A549 (cell line): ENCODE results near the gene CHTOP. TPM values are rescaled to one million over a fixed set of nuclear protein-coding genes. Genes with fewer than 3 reads are reported as not detected.

Experiments used
- BCL3 ChIP-seq: fragments of >200 bp; sonication (Bioruptor Twin); formaldehyde crosslinking; IDR thresholded peaks from 3 replicates; pipeline ENCODE4 v1.6.1; 2016
- CBX8 ChIP-seq: fragments of 200-600 bp; sonication (generic); IDR thresholded peaks from 2 replicates; pipeline ENCODE4 v1.6.1; 2016
- CHD2 ChIP-seq: fragments of 150-350 bp; IDR thresholded peaks from 2 replicates; pipeline ENCODE4 v1.6.1; 2014; ENCODE audit warnings: low read length; ENCODE audit not compliant: partially characterized antibody
- CHD4 ChIP-seq: fragments of 200-600 bp; sonication (generic); IDR thresholded peaks from 2 replicates; pipeline ENCODE4 v1.6.1; 2016; ENCODE audit warnings: antibody characterized with exemption, mild to moderate bottlenecking, borderline replicate concordance
- CTCF ChIP-seq: fragments of >200 bp; sonication (Bioruptor Twin); formaldehyde crosslinking; IDR thresholded peaks from 3 replicates; pipeline ENCODE4 v1.5.1; 2016
- EP300 ChIP-seq, 2 experiments: fragments of >200 bp; sonication (Bioruptor Twin); formaldehyde crosslinking; IDR thresholded peaks; 2 replicates in 1 of 2; 3 replicates in 1 of 2; pipeline ENCODE4 v1.6.1; 2016 to 2017
- ESRRA ChIP-seq: fragments of 150-350 bp; IDR thresholded peaks from 2 replicates; pipeline ENCODE4 v1.6.1; 2014; ENCODE audit warnings: mild to moderate bottlenecking, low read length, borderline replicate concordance
- FOSL2 ChIP-seq, 2 experiments: fragments of 450-650 bp in 1 of 2; fragments of >200 bp in 1 of 2; sonication (Bioruptor Twin) in 1 of 2; formaldehyde crosslinking; IDR thresholded peaks; 2 replicates each; pipeline versions ENCODE4 v1.5.0 to v1.6.1; 2016 to 2020; ENCODE audit warnings: mild to moderate bottlenecking in 1 of 2, moderate library complexity in 1 of 2
- GATA3 ChIP-seq: IDR thresholded peaks from 2 replicates; pipeline ENCODE4 v1.6.1; 2012; ENCODE audit warnings: borderline replicate concordance
- HDAC2 ChIP-seq: fragments of 200-600 bp; sonication (generic); IDR thresholded peaks from 2 replicates; pipeline ENCODE4 v1.6.1; 2016
- HES2 ChIP-seq: fragments of >200 bp; sonication (Bioruptor Twin); formaldehyde crosslinking; IDR thresholded peaks from 2 replicates; pipeline ENCODE4 v1.6.1; 2016
- JUN ChIP-seq, 2 experiments: fragments of >200 bp; sonication (Bioruptor Twin); formaldehyde crosslinking; IDR thresholded peaks; 2 replicates in 1 of 2; 3 replicates in 1 of 2; pipeline ENCODE4 v1.6.1; 2016 to 2017
- MAX ChIP-seq: IDR thresholded peaks from 2 replicates; pipeline ENCODE4 v1.6.1; 2012
- MYC ChIP-seq: IDR thresholded peaks from 2 replicates; pipeline ENCODE4 v1.6.1; 2012; ENCODE audit warnings: mild to moderate bottlenecking, inconsistent platforms, low read length, improper control_type of control experiment, borderline replicate concordance
- NFE2L2 ChIP-seq: fragments of 150-350 bp; conservative IDR thresholded peaks from 2 replicates; pipeline ENCODE4 v1.6.1; 2014; ENCODE audit warnings: low read length
- NPAS2 ChIP-seq: fragments of 250-450 bp; sonication (Bioruptor Pico); IDR thresholded peaks from 2 replicates; pipeline ENCODE4 v1.8.0; 2022; ENCODE audit warnings: mild to moderate bottlenecking, moderate library complexity, borderline replicate concordance
- RAD21 ChIP-seq, 2 experiments: fragments of >200 bp in 1 of 2; sonication (Bioruptor Twin) in 1 of 2; formaldehyde crosslinking in 1 of 2; IDR thresholded peaks in 1 of 2; conservative IDR thresholded peaks in 1 of 2; 2 replicates in 1 of 2; 3 replicates in 1 of 2; pipeline ENCODE4 v1.6.1; 2012 to 2018; ENCODE audit warnings: inconsistent platforms in 1 of 2
- REST ChIP-seq: fragments of 200-600 bp; sonication (generic); IDR thresholded peaks from 2 replicates; pipeline ENCODE4 v1.6.1; 2016; ENCODE audit warnings: antibody characterized with exemption, mild to moderate bottlenecking, moderate library complexity
- RNF2 ChIP-seq: fragments of 200-600 bp; sonication (generic); IDR thresholded peaks from 2 replicates; pipeline ENCODE4 v1.6.1; 2016; ENCODE audit warnings: low read depth, mild to moderate bottlenecking, antibody characterized with exemption, moderate library complexity, borderline replicate concordance
- SMC3 ChIP-seq: fragments of >200 bp; sonication (Bioruptor Twin); formaldehyde crosslinking; IDR thresholded peaks from 3 replicates; pipeline ENCODE4 v1.6.1; 2018; ENCODE audit warnings: inconsistent platforms
- TFCP2L1 ChIP-seq: fragments of 250-450 bp; sonication (Bioruptor Pico); IDR thresholded peaks from 2 replicates; pipeline ENCODE4 v1.5.0; 2021; ENCODE audit warnings: mild to moderate bottlenecking
- ZC3H11A ChIP-seq: fragments of 450-650 bp; IDR thresholded peaks from 2 replicates; pipeline ENCODE4 v1.6.1; 2014; ENCODE audit warnings: antibody characterized with exemption, mild to moderate bottlenecking
- ZNF302 ChIP-seq: fragments of 250-450 bp; sonication (Bioruptor Pico); IDR thresholded peaks from 2 replicates; pipeline ENCODE4 v1.9.0; 2021; ENCODE audit warnings: inconsistent platforms, mild to moderate bottlenecking, moderate library complexity
- polyA plus RNA-seq, 4 experiments: library from polyadenylated mRNA; depleted of rRNA in 3 of 4; stranded (reverse); fragments of >200 nt; fragmentation: RNase III in 1 of 4; extraction: RNeasy Plus Mini Kit Qiagen cat#74134 plus additional on column Dnase treatment in 1 of 4; gene quantifications; 2 replicates in 3 of 4; 3 replicates in 1 of 4; pipeline ENCODE4 v1.2.3, GENCODE V29; 2011 to 2017

Gene CHTOP
- polyA plus RNA-seq, 2 of the 4 experiments (the other 2 are of a cell fraction): 79.2 to 98.1 TPM

- TF ChIP-seq CBX8: no peak
- no peak for TF ChIP-seq ZNF302 (CRISPR knock-in tag)
- no peak for TF ChIP-seq RNF2
- no peak; the same call in 1 of the 2 replicates for TF ChIP-seq REST
- no peak for TF ChIP-seq HES2
- no peak for TF ChIP-seq NFE2L2
- TF ChIP-seq CTCF: no peak
- TF ChIP-seq MAX: peak; percentile 80
- peak; percentile 68; the same call in 1 of the 3 replicates for TF ChIP-seq BCL3
- TF ChIP-seq MYC: peak; percentile 56
- no peak for TF ChIP-seq HDAC2
- no peak for TF ChIP-seq CHD4
- TF ChIP-seq TFCP2L1: no peak
- TF ChIP-seq GATA3: no peak
- TF ChIP-seq EP300 (IDR thresholded peaks at IDR 0.05): no peak
- TF ChIP-seq ESRRA: no peak
- TF ChIP-seq CHD2: peak; percentile 22
- no peak for TF ChIP-seq NPAS2 (CRISPR knock-in tag)
- TF ChIP-seq JUN (IDR thresholded peaks at IDR 0.05): peak in 1 of 2 experiments; percentile 95; a peak in 4 of 5 replicates
- no peak for TF ChIP-seq FOSL2 (IDR thresholded peaks at IDR 0.05)
- no peak for TF ChIP-seq FOSL2 (CRISPR knock-in tag; IDR thresholded peaks at IDR 0.05)
- TF ChIP-seq ZC3H11A: no peak
- no peak for TF ChIP-seq RAD21 (conservative IDR thresholded peaks at IDR 0.05 in 1 of 2, IDR thresholded peaks at IDR 0.05 in 1 of 2)
- peak; percentile 6; the same call in 1 of the 3 replicates for TF ChIP-seq SMC3
- TF ChIP-seq, all 56 proteins: peak for 9
These were observed at the start of gene CHTOP (continued) for GRCh38 chr1:153633754-153634665.
